ENCODE data around the gene FOXO6.

The FOXO6 gene

DNA sequence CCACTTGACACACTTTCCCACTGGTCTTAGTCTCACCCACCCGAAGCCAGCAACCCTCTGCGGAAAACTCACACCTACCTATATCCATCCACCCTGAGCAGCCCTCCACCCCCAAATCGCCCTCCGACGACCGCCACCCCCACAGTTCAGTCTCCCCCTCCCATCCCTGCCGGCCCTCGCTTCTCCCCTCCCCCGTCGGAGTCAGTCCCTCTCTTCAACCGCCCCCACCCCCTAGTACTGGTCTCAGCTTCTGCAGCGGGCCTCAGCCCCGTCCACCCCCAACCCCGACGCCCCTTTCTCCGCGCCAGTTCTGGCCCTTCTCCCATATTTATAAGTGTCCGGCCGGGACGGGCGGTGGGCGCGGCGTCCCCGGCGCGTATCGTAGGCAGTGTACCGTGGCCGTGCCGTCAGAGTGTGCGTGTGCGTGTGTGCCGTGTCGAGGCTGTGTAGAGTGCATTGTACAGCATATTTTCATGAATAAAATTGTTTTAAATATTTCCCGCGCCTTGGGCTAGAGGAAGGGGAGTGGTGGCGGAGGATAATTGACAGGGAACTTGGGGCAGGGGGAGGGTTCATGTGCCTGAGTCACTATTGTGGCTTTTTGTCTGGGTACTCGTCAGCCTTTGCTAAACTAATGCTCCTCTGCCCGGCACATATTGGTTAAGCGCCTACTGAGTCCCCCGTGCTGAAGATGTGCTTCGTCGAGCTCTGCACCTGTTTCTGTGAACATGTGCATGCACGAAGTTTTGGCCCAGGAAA is 22.0 kb downstream of the FOXO6 start:
- DNase-seq (ENCODE audit: low spot score) = no peak

DNA sequence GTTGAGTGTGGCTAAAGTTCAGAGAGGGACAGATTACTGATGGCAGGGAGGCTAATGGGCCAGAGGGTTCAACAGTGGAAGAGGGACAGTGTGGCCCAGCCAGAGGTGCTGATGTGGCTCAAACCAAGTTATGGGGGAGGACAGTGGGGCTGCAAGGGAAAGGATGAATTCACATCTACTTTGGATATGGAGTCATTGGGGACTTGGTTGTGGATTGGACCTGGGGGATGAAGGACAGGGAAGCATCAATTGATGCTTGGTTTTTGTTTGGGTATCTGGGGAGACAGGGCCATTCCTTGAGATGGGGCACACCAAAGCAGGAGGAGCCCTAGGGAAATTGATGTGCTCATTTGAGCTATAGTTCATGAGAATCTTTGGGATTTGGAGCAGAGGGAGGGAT is 23.3 kb downstream of the FOXO6 start:
- no peak for DNase-seq (ENCODE audit: low spot score)

DNA sequence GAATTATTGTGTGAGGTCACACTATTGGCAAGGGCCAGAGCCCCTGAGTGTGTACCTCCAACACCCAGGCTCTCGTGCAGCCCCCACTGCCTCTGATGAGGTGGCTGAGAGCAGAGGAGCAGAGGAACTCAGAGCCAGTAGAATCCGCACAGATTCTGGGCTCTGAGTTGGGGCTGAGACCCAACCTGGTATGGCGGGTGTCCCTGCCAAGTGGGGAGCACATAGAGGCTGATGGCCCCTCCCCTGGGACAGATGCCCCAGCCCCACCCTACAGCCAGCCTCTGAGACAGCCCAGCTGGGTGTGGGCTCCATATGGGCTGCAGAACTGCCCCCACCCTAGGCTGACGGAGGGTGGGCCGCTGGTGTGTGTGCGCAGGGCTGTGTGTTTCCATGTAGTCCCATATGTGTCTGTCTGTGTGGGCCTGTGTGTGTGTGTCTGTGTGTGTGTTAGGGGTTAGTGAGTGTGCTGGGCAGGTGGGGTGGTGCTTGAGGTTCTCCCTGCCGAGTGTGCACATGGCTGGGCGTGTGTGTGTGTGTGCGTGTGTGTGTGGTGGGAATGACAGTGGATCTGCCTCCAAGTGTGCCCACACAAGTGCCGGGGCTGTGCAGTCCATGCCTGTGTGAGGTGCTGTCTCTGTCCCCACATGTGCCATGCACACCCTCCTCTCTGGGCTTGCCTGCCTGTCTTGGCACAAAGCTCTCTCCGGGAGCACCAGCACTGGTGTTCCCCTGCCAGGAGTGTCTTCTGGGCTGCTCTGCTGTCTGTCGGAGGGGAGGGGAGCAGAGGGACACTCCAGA is 24.4 kb downstream of the FOXO6 start:
- DNase-seq (ENCODE audit: low spot score) = no peak

DNA sequence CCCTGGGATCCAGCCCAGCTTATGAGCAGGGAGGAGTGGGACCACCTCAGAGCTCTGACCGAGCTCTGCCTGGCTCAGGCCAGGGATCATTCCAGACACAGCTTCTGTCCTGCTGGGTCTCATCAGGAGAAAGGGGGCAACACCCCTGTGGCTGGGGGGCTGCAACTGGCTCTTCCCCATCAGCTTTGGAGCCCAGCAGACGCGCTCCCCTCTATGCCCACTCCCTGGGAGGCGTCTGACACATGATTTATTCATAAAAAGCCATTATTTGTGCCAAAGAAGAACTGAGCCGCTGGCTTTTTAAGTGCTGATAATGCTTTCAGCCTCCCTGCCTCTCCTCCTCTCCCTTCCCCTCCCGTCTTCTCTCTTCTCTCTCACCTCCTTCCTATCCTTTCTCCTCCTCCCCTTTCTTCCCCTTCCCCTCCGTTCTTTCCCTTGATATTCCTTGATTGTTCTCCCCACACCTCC is 25.0 kb downstream of the FOXO6 start:
- DNase-seq (ENCODE audit: low spot score) = no peak

DNA sequence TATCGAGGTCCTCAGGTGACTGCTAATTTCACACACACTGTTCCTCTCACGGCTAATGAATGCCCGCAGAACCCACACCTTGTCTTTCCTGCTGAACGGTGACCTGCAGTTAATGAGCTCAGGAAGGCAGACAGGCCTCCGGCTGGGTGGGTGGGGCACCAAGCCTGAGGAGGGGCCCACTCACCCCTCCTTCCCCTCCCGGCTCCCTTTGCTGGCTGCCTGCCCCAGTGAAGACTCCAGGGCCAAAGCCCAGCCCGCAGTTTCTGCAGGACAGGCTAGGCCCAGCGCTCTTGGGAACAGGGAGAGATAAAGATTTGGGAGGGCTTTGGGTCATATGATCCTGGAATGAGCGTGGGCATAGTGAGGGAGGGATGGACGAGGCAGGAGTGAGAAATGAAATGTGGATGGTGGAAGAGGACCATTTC is 26.4 kb downstream of the FOXO6 start:
- peak; percentile 92 for DNase-seq (ENCODE audit: low spot score)

DNA sequence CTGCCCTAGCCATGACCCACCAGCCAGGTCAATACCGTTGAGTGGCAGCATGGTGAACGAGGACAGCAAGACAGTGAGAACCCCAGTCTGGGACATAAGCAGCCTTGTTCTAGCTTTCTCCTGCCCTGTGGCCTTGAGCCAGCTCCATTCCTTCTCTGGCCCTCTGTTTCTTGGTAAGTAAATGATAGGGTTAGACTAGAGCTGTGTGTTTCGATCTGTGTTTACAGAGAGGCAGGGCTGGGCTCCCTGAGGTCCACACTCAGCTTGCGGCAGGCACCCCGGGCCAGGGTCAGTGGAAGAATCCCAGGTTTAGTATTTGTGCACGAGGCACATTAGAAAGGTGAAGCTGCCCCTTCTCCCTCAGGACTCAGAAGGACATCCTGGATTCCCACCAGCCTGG is 27.3 kb downstream of the FOXO6 start:
- no peak for DNase-seq (ENCODE audit: low spot score)

DNA sequence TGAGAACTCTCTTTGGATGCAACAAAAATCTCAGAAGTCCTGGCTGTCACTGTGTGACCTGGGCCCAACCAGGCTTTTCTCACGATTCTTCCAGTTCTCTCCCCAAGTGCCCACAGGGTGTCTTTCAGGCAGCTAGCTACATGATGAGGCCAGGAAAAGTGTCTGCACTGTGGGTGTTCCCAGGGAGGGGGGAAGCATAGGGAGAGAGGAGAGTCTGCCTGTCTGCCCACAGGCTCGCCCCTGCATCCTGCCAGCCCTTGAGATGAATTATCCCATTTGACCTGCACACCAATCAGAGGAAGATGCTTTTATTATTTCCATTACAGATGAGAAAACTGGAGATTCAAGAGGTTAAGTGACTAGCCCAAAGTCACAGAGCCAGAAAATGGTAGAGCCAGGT is 27.8 kb downstream of the FOXO6 start:
- DNase-seq (ENCODE audit: low spot score) = no peak

DNA sequence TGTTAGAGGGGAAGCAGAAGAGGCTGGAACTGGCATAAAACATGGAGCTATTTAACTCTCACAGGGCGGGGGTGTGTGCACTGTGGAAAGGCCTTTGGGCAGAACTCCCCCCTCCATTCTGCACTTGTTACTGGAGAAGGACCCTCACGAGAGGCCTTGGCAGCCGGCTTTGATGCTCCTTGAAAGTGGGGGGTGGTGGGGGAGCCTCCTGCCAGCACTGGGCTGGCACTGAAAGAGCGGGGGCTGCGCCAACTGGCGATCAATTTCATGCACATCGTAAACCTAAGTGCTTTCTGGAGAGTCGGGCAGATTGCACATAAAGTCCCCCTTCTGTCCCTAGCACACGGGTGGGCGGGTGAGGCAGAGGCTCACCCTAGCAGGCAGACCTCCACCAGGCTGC is 28.9 kb downstream of the FOXO6 start:
- no peak for DNase-seq (ENCODE audit: low spot score)

DNA sequence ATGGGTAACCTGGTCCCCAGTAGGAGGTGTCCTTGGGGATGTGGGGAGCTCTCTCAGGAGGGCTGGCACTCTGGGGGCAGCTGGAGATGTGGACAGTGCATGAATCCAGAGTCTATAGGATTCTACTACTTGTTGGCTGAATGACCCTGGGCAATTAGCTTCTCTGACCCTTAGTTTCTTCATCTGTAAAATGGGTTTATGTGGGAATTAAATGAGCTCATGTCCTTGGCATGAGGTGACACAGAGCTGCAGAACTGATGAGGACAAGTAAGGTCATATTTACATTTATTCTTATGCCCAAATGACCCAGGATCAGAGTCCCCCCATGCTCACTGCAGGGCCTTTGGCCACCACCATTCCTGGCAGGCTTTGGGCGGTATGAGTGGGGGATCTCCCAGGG is 29.3 kb downstream of the FOXO6 start:
- no peak for DNase-seq (ENCODE audit: low spot score)

DNA sequence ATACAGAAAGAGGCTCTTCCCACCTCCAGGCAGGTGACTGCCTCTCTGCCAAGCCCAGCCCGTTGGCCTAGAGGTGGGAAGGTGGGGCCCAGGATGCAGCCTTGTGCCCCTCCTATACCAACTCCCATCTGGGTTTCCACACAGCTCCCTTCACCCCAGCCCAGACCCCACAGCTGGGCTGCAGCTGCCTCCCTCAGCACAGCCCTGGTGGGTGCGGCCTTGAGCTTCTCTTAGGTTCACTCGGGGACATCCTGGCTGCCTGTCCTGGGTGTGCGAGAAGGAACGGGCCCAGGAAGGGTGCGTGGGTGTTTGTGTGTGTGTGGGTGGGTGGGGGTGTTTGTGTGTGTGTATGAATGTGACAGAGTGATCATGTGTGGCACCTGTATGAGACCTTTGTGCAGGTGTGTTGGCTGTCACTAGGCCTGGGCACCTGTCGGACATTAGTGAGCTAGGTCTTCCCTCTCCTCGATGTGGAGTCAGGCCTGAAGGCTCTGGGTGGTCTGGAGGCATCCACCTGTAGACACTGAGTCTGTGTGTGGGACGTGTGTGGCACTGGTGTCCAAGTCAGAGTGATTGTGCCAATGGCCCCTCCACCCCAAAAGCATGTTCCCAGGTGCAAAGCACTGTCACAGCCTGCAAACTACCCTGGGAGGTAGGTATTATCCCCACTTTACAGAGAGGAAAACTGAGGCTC is 30.7 kb downstream of the FOXO6 start:
- DNase-seq (ENCODE audit: low spot score) = no peak

DNA sequence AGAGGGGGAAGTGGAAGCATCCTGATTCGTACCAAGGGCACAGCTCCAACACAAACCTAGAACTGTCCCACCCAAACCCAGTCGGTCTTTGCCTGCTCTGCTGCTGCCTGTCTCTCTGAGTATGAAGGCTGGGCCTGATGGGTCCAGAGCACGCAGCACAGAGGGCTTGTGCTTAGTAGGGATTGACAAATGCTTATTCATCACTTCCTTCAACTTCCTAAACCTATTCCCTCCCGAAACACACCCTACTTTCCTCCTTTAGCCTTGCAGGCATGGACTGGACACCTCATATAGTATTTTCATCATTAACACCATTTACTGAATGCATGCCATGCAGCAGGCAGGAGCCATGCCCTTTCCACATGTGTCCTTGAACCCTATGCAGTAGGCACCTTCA is 31.3 kb downstream of the FOXO6 start:
- DNase-seq (ENCODE audit: low spot score) = no peak

DNA sequence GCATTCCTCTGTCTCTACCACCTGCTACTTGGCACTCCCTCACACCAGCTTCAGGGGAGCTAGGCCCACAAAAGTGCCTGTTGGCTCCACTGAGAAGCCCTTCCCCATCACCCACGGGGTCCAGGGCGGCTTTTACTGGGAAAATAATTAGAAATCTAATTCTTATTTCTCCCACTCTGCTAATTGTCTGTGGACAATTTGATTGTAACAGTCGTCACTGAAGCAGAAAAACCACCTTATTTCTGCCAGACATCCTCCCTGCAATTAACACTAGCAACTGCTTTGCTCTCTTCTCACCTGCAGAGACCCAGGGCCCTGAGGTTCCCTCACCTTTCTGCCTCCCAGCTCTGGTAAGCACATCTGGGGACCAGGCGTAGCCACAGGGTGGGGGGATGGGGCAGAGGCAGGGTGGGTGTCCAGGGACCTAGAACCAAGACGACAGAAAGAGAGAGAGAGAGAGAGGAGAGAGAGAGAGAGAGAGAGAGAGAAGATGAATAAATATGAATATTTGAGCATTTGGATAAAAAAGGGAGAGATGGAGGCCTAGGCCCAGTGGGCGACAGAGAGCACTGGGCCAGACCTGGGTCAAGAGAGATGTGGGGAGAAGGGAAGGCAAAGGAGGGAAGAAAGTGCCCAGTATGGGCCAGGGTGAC is 32.6 kb downstream of the FOXO6 start:
- no peak for DNase-seq (ENCODE audit: low spot score)

DNA sequence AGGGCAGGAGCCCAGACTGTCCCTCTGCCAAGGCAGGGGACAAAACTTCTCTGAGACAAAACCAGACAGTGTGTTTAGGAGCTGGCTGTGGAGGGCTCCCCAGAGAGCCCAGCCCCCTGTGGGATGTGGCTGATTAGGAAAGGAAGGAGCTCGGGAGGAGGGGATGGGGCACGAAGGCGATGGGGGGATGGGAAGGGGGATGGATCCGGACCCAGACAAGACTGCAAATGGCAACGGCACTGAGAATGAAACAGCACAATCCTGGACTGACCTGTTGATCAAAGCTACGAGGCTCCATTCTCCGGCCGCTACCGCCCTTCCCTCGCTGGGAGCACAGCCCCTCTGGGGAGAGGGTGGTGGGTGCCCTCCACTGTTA is 33.1 kb downstream of the FOXO6 start:
- no peak for DNase-seq (ENCODE audit: low spot score)

DNA sequence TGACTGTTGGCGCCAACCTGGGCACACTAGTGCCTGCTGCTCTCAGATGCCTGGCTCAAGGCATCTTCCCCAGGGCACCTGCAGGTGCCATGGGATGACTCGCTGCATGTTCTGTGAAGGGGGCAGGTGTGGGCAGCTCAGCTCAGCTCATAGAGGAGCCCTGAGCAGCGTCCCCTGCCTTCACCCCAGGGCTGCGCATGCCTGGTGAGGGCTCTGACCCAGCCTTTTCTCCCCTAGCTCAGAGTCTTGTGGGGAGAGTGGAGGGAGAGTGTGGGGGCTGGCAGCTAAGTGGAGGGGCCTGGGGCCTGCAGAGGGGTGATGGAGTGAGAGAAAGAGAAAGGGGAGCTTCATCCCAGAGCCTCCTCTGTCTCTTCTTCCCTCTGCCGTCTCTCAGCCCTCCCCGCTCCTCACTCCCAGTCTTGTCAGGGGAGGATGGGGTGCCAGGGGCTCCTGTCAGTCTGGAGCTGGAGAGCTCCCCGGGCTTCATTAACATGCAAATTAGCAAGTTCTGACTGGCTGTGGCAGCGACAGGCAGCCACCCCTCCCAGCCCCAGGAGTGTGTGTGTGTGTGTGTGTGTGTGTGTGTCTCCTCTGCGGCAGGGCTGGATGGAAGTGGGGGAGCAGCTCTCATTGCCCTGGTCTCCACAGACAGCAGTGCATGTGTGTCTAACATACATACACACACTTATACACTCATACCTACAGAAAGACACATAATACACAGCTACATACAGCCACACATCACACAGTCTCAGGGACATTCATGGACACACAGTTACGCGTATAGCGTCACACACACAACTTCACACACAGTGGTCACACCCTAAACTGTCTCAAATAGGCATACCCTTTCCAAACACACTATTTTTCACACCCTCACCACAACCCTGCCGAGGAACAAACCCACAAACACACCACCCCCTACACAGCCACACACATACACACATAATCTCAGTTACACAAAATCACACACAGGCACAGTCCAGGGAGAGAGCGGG is 34.0 kb downstream of the FOXO6 start:
- no peak for DNase-seq (ENCODE audit: low spot score)

DNA sequence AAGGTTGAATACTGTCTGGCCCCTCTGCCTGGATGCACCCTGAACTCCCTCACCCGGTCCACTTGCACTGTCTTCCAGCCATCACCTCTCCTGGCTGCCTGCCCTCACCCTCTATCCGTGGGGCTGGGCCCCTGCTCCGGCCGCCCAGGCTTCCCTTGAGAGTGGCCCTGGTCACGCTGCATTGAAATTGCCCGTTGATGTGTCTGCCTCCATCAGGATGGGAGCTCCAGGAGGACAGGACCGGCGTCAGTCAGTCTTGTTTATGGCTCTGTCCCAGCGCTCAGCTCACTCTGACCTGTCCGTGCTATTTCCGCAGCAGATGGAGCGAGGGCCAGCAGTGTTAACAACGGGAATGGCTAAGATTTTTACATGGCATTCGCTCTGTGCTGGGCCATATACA is 34.9 kb downstream of the FOXO6 start:
- DNase-seq (ENCODE audit: low spot score) = no peak

DNA sequence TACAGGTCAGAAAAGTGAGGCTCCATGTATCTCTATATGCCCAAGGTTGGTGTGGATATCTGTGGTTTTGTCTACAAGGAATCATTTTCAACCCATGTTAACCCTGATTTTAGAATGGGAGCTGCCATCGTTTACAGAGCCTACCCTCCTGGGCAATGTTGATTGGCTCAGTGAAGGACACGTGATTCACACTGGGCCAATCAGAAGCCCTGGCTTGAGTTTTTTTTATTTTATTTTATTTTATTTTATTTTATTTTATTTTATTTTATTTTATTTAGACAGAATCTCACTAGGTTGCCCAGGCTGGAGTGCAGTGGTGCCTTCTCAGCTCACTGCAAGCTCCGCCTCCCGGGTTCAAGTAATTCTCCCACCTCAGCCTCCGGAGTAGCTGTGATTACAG is 35.8 kb downstream of the FOXO6 start:
- DNase-seq (ENCODE audit: low spot score) = no peak

DNA sequence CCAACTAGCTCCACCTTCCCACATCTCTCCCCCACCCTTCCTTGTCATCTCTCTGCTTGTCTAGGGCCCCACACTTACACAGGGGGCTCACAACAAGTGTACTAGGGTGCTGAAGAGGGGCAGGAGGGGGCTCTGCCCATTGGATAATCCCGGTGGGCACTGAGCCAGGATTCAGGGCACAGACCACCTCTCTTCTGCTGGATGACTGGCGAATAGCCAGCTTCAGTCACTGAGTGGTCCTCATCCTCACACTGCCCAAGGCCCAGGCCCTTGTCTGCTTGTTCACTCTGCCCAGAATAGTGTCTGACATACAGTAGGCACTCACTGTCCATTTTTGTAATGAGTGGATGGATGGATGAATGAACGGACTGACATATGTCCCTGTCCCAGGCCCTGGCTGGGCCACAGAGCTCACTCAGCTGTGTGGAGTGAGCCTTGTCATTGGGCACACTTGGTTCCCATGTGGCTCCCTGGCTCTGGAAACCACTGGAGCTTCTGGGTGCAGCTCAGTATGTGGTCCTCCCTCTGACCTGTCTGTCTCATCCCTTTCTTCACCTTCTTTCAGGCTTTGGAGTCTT is 36.6 kb downstream of the FOXO6 start:
- DNase-seq (ENCODE audit: low spot score) = no peak

DNA sequence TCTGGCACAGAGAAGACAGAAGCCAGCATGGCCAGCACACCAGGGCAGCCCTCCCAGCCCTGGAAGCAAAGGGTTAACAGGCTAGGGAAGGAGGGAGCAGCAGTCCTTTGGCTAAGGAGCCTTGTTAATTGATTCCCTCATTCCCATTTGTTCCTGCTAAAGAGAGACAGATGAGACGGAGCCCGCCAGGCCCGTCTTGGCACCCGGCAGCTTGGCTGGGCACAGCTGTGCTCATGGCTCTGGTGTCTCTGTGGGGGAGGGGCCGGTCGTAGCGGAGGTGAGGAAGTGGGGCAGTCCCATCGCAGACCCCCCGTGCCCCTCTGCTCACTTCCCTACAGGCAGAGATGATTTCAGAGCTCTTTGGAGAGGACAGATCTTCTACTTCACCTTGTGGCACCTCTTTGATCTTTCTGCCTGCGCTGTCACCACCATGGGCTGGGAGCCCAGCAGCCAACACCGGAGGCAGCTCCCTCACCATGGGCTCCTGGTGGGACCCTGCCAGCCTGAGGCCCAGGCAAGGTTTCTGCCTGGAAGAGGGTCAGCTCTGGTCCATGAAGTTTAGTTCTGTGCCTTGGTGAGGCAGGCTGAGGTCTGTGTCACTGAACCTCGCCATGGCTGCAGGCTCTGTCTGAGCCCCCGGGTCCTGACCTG is 38.0 kb downstream of the FOXO6 start:
- DNase-seq (ENCODE audit: low spot score) = peak; percentile 82

DNA sequence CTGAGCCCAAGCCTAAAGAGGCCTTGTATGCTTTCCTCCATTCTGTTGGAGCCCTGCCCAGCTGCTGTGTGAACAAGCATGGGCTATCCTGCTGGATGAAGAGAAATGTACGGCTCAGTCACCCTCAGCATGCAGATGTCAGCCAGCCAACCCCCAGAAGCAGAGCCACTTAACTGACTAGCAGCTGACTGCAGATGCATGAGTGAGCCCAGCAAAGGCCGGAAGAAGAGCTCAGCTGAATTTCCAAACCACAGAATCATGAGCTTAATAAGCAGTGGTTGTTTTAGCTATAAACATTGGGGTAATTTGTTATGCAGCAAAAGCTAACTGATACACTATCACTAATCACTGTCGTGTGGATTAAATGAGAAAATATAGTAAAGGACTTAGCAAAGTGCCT is 39.0 kb downstream of the FOXO6 start:
- DNase-seq (ENCODE audit: low spot score) = no peak

DNA sequence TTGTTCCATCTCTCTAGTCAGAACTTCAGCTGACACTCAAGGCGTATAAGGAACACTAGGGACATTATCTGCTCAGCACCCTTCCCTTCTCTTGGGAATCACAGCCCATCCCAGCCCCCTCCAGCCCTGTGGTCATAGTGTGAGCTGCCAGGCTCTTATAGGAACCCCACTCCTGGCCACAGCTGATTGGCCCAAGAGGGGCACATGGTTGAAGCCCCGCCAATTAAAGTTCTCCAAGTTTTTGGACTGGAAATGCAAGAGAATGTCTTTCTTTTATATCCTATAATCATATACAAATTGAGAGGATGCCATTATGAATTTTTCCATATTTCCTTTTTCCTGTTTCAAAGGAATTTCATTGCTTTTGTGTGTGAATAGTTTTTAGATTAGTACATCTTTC is 40.7 kb downstream of the FOXO6 start:
- DNase-seq (ENCODE audit: low spot score) = no peak
